GM18519 (cell line): ENCODE results near the gene KCNQ5.
"Not testable (repeated sequence)": the region's sequence is repeated elsewhere in the genome, so short reads cannot be mapped to it uniquely, and the experiment has no call there.

ENCODE experiments used
- ATAC-seq: cut with Tn5 transposase; IDR thresholded peaks from one replicate; pipeline ENCODE4 v1.9.1; 2021; ENCODE audit warnings: mild to moderate bottlenecking, moderate library complexity; ENCODE audit not compliant: unreplicated experiment, low FRiP score

KCNQ5 gene

DNA sequence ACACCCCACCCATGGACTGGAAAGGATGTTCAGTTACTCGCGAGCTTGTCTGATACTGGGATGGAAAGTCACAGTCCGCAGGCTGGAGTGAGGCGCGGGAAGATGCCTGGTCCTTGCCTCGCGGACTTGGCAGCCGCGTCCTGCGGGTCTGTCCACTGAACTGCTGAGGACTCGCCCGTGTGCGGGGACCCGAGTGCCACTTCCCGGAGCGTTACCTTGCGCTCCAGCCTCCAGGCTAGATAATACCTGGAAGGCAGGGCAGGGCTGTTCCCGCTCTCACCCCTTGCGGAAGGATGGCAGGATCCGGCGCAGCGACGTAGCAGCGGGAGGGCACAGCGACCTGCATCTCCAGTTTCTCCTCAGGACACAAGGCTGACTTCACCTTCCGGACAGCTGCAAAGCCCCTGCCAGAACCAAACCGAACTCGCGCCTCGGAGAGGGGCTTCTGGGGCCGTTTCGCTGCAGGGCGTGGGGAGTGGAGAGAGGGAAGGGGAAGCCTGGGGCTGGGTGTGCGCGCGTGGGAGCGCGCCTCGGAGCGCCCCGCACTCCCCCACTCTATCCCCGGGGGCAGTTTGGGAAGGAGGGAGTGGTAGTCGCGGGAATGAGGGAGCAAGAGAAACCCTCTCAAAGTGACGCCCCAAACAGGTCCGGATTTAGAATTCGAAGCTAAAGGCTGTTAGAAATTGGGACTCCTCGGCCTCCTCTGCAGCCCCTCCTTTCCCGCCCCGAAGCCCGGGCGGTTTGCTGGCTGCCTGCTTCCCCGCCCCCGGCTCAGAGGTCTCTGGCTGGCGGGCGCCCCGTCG is at the start of gene KCNQ5:
KCNQ5 (plus strand) TSS at position 774 of the 803 bp plus-strand sequence.
- ATAC-seq, result no peak

GRCh38 chr6:72579865-72580264 is 42.0 kb upstream of the KCNQ5 start:
- no peak for ATAC-seq

GRCh38 chr6:72580281-72580940 is 41.5 kb upstream of the KCNQ5 start:
- ATAC-seq, result peak; percentile 67

DNA sequence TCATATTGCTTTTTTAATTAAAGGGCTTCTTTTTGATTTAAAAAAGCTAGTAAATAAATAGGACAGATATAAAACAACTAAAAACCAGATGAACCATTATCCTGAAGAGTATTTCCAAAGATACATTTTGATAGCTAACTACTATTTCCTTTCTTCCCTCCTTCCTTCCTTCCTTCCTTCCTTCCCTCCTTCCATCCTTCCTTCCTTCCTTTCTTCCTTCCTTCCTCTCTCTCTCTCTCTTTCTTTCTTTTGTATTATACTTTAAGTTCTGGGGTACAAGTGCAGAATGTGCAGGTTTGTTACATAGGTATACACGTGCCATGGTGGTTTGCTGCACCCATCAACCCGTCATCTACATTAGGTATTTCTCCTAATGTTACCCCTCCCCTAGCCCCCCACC is 40.9 kb upstream of the KCNQ5 start:
- not testable (repeated sequence) for ATAC-seq

GRCh38 chr6:72588155-72588554 is 33.7 kb upstream of the KCNQ5 start:
- no peak for ATAC-seq

GRCh38 chr6:72589096-72589495 is 32.8 kb upstream of the KCNQ5 start:
- ATAC-seq, result no peak

- ATAC-seq, result no peak
Measured at GRCh38 chr6:72595812-72596211, 26.1 kb upstream of the KCNQ5 start.

DNA sequence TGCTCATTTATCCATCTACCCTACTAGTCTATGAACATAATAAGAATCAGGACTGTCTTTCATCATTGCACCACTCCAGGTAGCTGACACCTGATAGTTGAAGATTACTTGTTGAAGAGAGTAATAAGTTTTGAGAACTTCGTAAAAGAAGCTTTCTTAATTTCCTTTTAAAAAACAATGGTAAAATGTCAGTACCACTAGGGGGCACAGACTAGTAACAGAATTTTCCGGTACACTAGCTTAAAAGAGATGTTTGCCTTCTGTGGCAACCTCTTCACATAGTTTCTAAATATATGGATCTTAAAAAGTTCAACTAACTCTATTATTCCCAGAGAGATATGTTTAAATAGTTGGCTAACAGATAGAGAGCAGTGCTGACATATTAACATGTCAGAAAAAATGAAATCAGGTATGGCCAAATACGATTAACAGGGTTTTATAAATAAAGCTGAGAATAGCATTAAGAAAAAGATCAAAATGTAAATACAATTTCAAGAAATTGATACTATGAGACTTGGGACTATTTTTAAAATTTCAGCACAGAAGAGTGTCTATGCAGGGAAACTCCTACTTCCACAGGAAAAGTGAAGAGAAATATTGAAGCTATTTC is 5.4 kb upstream of the KCNQ5 start:
- no peak for ATAC-seq

GRCh38 chr6:72617721-72618120 is 4.1 kb upstream of the KCNQ5 start:
- ATAC-seq, result no peak

DNA sequence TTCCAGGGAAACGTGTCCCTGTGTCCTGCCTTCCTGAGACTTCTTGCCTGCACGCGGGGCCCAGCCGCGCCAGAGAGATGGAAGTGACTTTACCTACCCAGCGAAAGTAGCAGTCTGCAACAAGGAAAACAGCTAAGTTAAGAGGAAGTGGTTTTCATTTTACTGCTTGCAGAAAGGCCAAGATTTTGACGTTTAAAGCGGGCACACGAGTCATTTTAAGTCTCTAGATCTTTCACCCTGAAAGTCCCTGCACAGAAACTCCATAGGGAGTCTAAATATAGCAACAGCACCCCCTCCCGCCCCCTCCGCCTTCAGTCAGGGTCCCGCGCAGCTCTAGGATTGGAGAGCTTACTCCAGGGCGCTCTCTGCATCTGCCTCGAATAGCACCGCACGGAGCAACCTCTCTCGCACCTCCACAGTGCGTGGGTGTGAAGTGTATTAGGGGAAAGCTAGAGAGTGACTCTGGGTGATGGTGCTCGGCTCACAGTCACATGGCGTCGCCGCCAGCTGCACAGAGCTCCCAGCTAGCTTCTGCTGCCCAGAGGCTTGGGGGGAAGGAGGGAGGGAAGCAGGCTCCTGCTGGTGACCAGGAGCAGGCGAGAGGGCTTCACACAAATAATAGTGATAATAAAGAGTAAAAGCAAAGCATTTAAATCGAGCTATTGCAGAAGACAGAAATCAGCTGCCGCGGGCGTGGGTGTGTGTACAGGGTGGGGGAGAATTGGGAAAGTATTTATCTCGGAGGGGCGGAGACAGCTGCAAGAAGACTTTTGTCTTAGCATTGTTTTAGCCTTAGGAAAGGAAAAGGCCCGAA is 1.8 kb upstream of the KCNQ5 start:
- peak; percentile 57 for ATAC-seq

DNA sequence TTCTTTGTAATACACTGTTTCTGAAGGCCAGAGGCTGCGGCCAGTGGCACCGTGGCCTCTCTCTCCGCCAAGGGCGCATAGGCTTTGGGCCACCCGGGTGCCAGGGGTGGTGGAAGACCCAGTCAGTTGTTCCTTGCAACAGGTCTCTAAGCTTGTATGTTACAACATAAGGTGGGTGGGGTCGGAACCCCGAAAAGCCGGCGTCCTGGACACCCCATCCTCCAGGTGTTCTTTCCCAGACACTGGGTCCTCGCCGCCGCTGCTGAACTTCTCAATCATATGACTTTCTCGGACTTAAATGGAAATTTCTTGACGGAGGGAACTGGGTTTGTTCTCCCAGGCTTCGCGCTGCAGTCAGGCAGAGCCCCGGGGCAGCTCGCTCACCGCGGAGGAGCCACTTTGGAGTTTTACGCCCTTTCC is 983 bp upstream of the KCNQ5 start:
- ATAC-seq, result no peak

DNA sequence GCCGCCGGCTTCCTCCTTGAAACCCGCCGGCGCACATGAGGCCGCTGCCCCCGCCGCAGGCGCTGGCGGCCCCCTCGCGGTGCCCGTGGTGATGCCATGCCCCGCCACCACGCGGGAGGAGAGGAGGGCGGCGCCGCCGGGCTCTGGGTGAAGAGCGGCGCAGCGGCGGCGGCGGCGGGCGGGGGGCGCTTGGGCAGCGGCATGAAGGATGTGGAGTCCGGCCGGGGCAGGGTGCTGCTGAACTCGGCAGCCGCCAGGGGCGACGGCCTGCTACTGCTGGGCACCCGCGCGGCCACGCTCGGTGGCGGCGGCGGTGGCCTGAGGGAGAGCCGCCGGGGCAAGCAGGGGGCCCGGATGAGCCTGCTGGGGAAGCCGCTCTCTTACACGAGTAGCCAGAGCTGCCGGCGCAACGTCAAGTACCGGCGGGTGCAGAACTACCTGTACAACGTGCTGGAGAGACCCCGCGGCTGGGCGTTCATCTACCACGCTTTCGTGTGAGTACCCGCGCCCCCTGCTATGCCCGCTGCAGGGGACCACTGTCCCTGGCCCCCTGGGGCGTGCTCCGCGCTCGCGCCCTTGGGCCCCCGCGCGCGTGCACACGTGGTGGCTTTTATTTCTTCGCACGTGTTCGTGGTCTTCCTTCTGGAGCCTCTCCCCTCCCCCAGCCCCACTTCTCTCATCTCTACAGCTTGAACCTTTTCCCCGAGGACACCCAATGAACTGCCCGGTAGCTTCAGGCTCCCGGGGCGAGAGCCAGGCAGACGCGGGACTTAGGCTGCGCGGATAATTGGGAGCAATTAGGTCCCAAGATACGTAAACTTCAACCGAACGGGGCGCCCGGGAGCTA is 453 bp downstream of the KCNQ5 start:
- ATAC-seq, result no peak

- ATAC-seq, result no peak
Measured at GRCh38 chr6:72623808-72624207, 1.9 kb downstream of the KCNQ5 start.

- ATAC-seq, result no peak
Measured at GRCh38 chr6:72624557-72625160, 2.8 kb downstream of the KCNQ5 start.

DNA sequence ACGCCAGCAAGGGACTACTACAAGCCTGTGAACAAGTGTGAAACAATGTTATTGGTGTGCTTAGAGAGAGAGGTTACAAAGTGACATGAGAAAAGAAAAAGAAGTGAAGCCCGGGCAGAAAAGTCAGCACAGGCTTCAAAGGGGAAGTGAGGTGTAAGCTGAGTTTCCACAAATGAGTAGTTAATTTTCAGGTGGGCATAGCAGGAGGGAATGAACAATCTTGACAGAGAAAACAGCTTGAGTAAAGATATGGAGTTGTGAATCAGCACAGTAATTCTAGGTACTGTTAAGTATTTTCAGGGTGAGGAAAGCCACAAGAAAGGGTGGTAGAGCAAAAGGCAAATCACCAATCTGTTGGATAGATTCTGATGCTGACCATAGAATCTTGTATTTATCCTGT is 4.3 kb downstream of the KCNQ5 start:
- peak; percentile 56 for ATAC-seq

- ATAC-seq, result no peak
Measured at GRCh38 chr6:72627539-72627938, 5.7 kb downstream of the KCNQ5 start.

DNA sequence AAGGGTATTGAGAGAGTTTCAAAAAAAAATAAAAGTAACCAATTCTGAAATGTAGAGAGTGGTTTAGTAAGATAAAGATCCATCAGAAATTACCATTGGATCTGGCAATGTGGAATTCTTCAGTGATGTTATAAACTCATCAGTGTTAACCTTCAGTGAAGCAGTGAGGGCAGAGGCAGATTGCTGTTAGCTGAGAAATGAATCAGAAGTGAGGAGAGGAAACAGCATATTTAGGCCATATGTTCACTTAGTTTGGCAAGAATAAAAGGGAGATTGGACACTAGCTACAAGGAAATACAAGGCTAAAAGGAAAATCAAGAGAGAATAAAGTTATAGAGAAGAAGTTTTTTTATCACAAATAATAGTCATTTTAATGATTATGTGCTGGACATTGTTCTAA is 9.6 kb downstream of the KCNQ5 start:
- ATAC-seq, result no peak

DNA sequence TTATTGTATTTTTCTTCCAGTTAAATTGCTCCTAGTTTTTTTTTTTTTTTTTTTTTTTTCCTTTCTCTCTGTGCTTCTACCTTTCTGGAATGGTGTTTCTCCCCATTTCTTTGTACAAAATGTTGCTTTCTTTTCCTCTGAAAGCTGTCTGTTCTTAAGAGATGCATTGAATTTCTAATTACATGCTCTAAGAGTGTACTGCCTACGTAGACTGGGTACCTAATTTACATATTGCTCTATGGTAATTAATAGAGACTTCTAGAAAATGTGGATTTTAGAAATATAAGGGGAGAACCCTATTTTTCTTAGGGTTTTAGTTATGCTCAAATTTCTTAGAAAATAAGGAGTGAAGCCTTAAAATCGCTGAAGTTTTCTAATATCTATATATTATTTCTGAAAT is 13.8 kb downstream of the KCNQ5 start:
- ATAC-seq, result no peak

GRCh38 chr6:72636215-72636614 is 14.4 kb downstream of the KCNQ5 start:
- ATAC-seq, result peak; percentile 86
